Measurements from ENCODE around the gene NOTCH1.

GRCh38 chr9:136448655-136449054, 97.2 kb downstream of the NOTCH1 start:
- no peak for TF ChIP-seq CTCF (conservative IDR thresholded peaks at IDR 0.05)
- no peak for TF ChIP-seq ZFX (IDR thresholded peaks at IDR 0.05)

Data from C4-2B (cell line).